H1 (cell line): Measurements from ENCODE around the gene OSTN. TPM values are rescaled to one million over a fixed set of nuclear protein-coding genes. Genes with fewer than 3 reads are reported as not detected.

Experiments used
- CTCF ChIA-PET: fragments of 300-600 bp; sonication (Branson Sonifier 250); formaldehyde crosslinking; loops from one replicate; lab custom pipeline; 2021; ENCODE audit not compliant: partially characterized antibody; lab: Charles Lee
- POLR2A ChIA-PET: fragments of 300-600 bp; sonication (Branson Sonifier 250); formaldehyde crosslinking; loops from one replicate; lab custom pipeline; 2021; ENCODE audit warnings: inconsistent platforms; ENCODE audit not compliant: partially characterized antibody; lab: Charles Lee
- DNase-seq, 2 experiments: peaks; one replicate each; pipeline versions ENCODE4 v3.0.0 to v3.0.0-alpha.2; 2010 to 2022; ENCODE audit warnings: low spot score in 2 of 2, low read depth in 1 of 2, mixed read lengths in 1 of 2
- FAIRE-seq: peaks from 2 replicates; lab custom pipeline; 2011; peaks lifted over from hg19 to GRCh38; lab: Jason Lieb, UNC
- H2AFZ ChIP-seq: 2 replicates; pipeline ENCODE4 v1.8.1; 2012; ENCODE audit warnings: low read length, inconsistent platforms
- H2AK5ac ChIP-seq: 2 replicates; pipeline ENCODE4 v1.6.1; 2013; ENCODE audit warnings: low read depth, low read length
- H2BK120ac ChIP-seq: replicated peaks from 2 replicates; pipeline ENCODE3; 2013; ENCODE audit warnings: low read depth, low read length, inconsistent platforms
- H2BK12ac ChIP-seq: 2 replicates; pipeline ENCODE4 v1.6.1; 2013; ENCODE audit warnings: low read depth, low read length
- H2BK15ac ChIP-seq: 2 replicates; pipeline ENCODE4 v1.6.1; 2013; ENCODE audit warnings: low read length
- H2BK20ac ChIP-seq: 2 replicates; pipeline ENCODE4 v1.6.1; 2013; ENCODE audit warnings: low read length
- H2BK5ac ChIP-seq: 2 replicates; pipeline ENCODE4 v1.6.1; 2013; ENCODE audit warnings: low read depth, low read length
- H3K14ac ChIP-seq: 2 replicates; pipeline ENCODE4 v1.6.1; 2013; ENCODE audit warnings: inconsistent platforms; ENCODE audit not compliant: insufficient read length
- H3K18ac ChIP-seq: 2 replicates; pipeline ENCODE4 v1.6.1; 2013; ENCODE audit warnings: low read length; ENCODE audit errors: extremely low read depth
- H3K23ac ChIP-seq: 2 replicates; pipeline ENCODE4 v1.6.1; 2013; ENCODE audit warnings: inconsistent platforms; ENCODE audit not compliant: insufficient read length
- H3K23me2 ChIP-seq: 2 replicates; pipeline ENCODE4 v1.6.1; 2013; ENCODE audit warnings: low read depth, low read length
- H3K27ac ChIP-seq: 2 replicates; pipeline ENCODE4 v1.6.1; 2011; ENCODE audit warnings: low read depth, low read length, inconsistent platforms
- H3K27me3 ChIP-seq, 4 experiments: replicated peaks in 1 of 4; 1 replicate in 1 of 4; 2 replicates in 3 of 4; pipeline versions ENCODE4 v1.6.1 to v1.8.1; 2011 to 2013; ENCODE audit warnings: low read length in 3 of 4, mild to moderate bottlenecking in 3 of 4, inconsistent platforms in 2 of 4, mixed read lengths in 2 of 4, moderate library complexity in 1 of 4; ENCODE audit not compliant: control insufficient read depth in 3 of 4, insufficient read depth in 3 of 4; ENCODE audit errors: extremely low read depth in 1 of 4
- H3K36me3 ChIP-seq, 4 experiments: 2 replicates each; pipeline versions ENCODE4 v1.6.1 to v1.8.1; 2011 to 2013; ENCODE audit warnings: mild to moderate bottlenecking in 4 of 4, low read length in 3 of 4, moderate library complexity in 2 of 4, control low read depth in 1 of 4, inconsistent platforms in 1 of 4; ENCODE audit not compliant: insufficient read depth in 4 of 4, control insufficient read depth in 2 of 4
- H3K4ac ChIP-seq: replicated peaks from 2 replicates; pipeline ENCODE3; 2013; ENCODE audit warnings: low read length, low read depth, mixed read lengths, inconsistent platforms; ENCODE audit not compliant: insufficient read length
- H3K4me1 ChIP-seq, 4 experiments: replicated peaks in 1 of 4; 1 replicate in 1 of 4; 2 replicates in 3 of 4; pipeline versions ENCODE4 v1.6.1 to v1.8.1; 2011 to 2013; ENCODE audit warnings: low read length in 3 of 4, inconsistent platforms in 2 of 4, mixed read lengths in 1 of 4; ENCODE audit not compliant: insufficient read depth in 4 of 4, control insufficient read depth in 3 of 4
- H3K4me2 ChIP-seq, 2 experiments: 2 replicates each; pipeline versions ENCODE4 v1.6.1 to v1.8.1; 2011 to 2013; ENCODE audit warnings: low read depth in 2 of 2, low read length in 2 of 2, control low read depth in 1 of 2, inconsistent platforms in 1 of 2, mild to moderate bottlenecking in 1 of 2; ENCODE audit not compliant: insufficient read depth in 1 of 2
- H3K4me3 ChIP-seq, 4 experiments: fragments of 200-600, 300-600 bp in 1 of 4; sonication (generic), shearing (Covaris generic), sonication (Bioruptor Twin) in 1 of 4; 2 replicates each; pipeline versions ENCODE4 v1.5.1 to v1.8.1; 2011 to 2016; ENCODE audit warnings: low read length in 4 of 4, low read depth in 3 of 4, control low read depth in 2 of 4, inconsistent platforms in 2 of 4, mild to moderate bottlenecking in 2 of 4, mixed read lengths in 1 of 4, moderate library complexity in 1 of 4; ENCODE audit not compliant: insufficient read depth in 2 of 4; ENCODE audit errors: extremely low read depth in 1 of 4
- H3K56ac ChIP-seq: replicated peaks from 2 replicates; pipeline ENCODE3; 2013; ENCODE audit warnings: low read depth, mild to moderate bottlenecking, mixed read lengths, low read length, inconsistent platforms; ENCODE audit not compliant: insufficient read length
- H3K79me1 ChIP-seq: 2 replicates; pipeline ENCODE4 v1.6.1; 2013; ENCODE audit warnings: low read depth, low read length, control low read depth
- H3K79me2 ChIP-seq, 2 experiments: 2 replicates each; pipeline versions ENCODE4 v1.6.1 to v1.8.1; 2012 to 2013; ENCODE audit warnings: low read length in 2 of 2, mild to moderate bottlenecking in 2 of 2, inconsistent platforms in 1 of 2; ENCODE audit not compliant: insufficient read depth in 2 of 2, control insufficient read depth in 1 of 2
- H3K9ac ChIP-seq, 4 experiments: replicated peaks in 1 of 4; 1 replicate in 1 of 4; 2 replicates in 3 of 4; pipeline versions ENCODE4 v1.6.1 to v1.8.1; 2011 to 2013; ENCODE audit warnings: low read depth in 3 of 4, low read length in 3 of 4, control low read depth in 2 of 4, mild to moderate bottlenecking in 2 of 4, moderate library complexity in 2 of 4, inconsistent platforms in 1 of 4; ENCODE audit errors: extremely low read depth in 1 of 4
- H3K9me3 ChIP-seq, 2 experiments: 2 replicates each; pipeline versions ENCODE4 v1.6.1 to v1.8.1; 2012 to 2013; ENCODE audit warnings: mild to moderate bottlenecking in 2 of 2, moderate library complexity in 2 of 2, control low read depth in 1 of 2, inconsistent platforms in 1 of 2, low read depth in 1 of 2, low read length in 1 of 2, mixed read lengths in 1 of 2; ENCODE audit not compliant: insufficient read depth in 2 of 2
- H4K20me1 ChIP-seq, 2 experiments: replicated peaks in 1 of 2; 2 replicates each; pipeline versions ENCODE3 to v1.8.1; 2011 to 2013; ENCODE audit warnings: inconsistent platforms in 2 of 2, low read length in 2 of 2, mild to moderate bottlenecking in 1 of 2; ENCODE audit not compliant: insufficient read depth in 2 of 2, control insufficient read depth in 1 of 2
- H4K5ac ChIP-seq: 2 replicates; pipeline ENCODE4 v1.6.1; 2013; ENCODE audit warnings: low read length, low read depth, mixed read lengths, inconsistent platforms; ENCODE audit not compliant: insufficient read length
- H4K8ac ChIP-seq: 2 replicates; pipeline ENCODE4 v1.8.0; 2013; ENCODE audit warnings: mild to moderate bottlenecking, moderate library complexity, low read length, inconsistent platforms; ENCODE audit not compliant: insufficient read depth; ENCODE audit errors: extremely low read depth
- H4K91ac ChIP-seq: replicated peaks from 2 replicates; pipeline ENCODE3; 2013; ENCODE audit warnings: low read length, mixed read lengths, inconsistent platforms; ENCODE audit not compliant: insufficient read length
- ATF3 ChIP-seq: IDR thresholded peaks from 2 replicates; pipeline ENCODE4 v1.6.1; 2011; ENCODE audit warnings: low read depth, mild to moderate bottlenecking, low read length; ENCODE audit not compliant: insufficient read depth
- CHD1 ChIP-seq: IDR thresholded peaks from 2 replicates; pipeline ENCODE4 v1.6.1; 2012; ENCODE audit warnings: low read depth, low read length, improper control_type of control experiment
- CHD2 ChIP-seq: IDR thresholded peaks from 2 replicates; pipeline ENCODE4 v1.6.1; 2012; ENCODE audit warnings: low read length, improper control_type of control experiment
- EP300 ChIP-seq, 2 experiments: IDR thresholded peaks; 1 replicate in 1 of 2; 2 replicates in 1 of 2; pipeline ENCODE4 v1.6.1; 2011 to 2012; ENCODE audit warnings: low read depth in 2 of 2, low read length in 2 of 2, mild to moderate bottlenecking in 2 of 2, borderline replicate concordance in 1 of 2, inconsistent platforms in 1 of 2, moderate library complexity in 1 of 2
- USF2 ChIP-seq: IDR thresholded peaks from 2 replicates; pipeline ENCODE4 v1.6.1; 2011; ENCODE audit warnings: low read length, improper control_type of control experiment
- WGBS, 2 experiments: shearing (Covaris generic) in 1 of 2; methylation state at CpG; one replicate each; pipeline versions ENCODE4 v1.1.6 to v1.1.7; 2013 to 2015; ENCODE audit warnings: low lambda C conversion rate in 2 of 2, mixed read lengths in 2 of 2, inconsistent platforms in 1 of 2, low coverage in 1 of 2, missing lambda C conversion rate in 1 of 2; ENCODE audit not compliant: insufficient replicate concordance in 2 of 2, insufficient coverage in 1 of 2, insufficient read length in 1 of 2; ENCODE audit errors: extremely low coverage in 1 of 2, missing lambda C conversion rate in 1 of 2; 5-methylcytosine and 5-hydroxymethylcytosine counted together
- polyA plus RNA-seq, 7 experiments: library from polyadenylated mRNA; depleted of rRNA in 3 of 7; stranded (reverse) in 5 of 7; unstranded in 2 of 7; fragments of >200 nt in 5 of 7; fragments of 200-250 nt in 2 of 7; gene quantifications; 1 replicate in 5 of 7; 2 replicates in 1 of 7; 4 replicates in 1 of 7; pipeline versions ENCODE4 v1.2.1 to v1.2.3, GENCODE V29; 2011 to 2013; ENCODE audit warnings: missing spikeins in 2 of 7, mixed read lengths in 2 of 7
- total RNA-seq: library from RNA; stranded (reverse); fragmentation: NEBNext Ultra II Directional; extraction: Animal tissue kit (Norgen Biotek cat#: 25700); gene quantifications from 2 replicates; pipeline ENCODE4 v1.2.1, GENCODE V29; 2021

Gene OSTN
- total and polyA plus RNA-seq, 2 of the 8 experiments (the other 6 are each of a cell fraction or from before 2014, with no cell fraction given): not detected

GRCh38 chr3:191235331-191236314 lies 36.6 kb downstream of the OSTN start:
- H4K5ac ChIP-seq: no peak overlapping the region
- no peak overlapping the region for H2BK5ac ChIP-seq
- no peaks in the 10 kb centered on the region for H3K79me1 ChIP-seq
- no peaks in the 10 kb centered on the region for H3K36me3 ChIP-seq
- no peak overlapping the region for H3K4me2 ChIP-seq
- peaks cover 0 to 14% (median 2%) of the 10 kb centered on the region in 4 experiments; a peak in 3 of 7 replicates for H3K4me1 ChIP-seq
- no peak overlapping the region for H3K4me3 ChIP-seq
- POLR2A ChIA-PET: no interaction called here
- H4K8ac ChIP-seq: no peak overlapping the region
- no peak overlapping the region for H2BK20ac ChIP-seq
- CTCF ChIA-PET: no interaction called here
- no peak overlapping the region for H3K14ac ChIP-seq
- H3K23ac ChIP-seq: no peak overlapping the region
- no peak overlapping the region for H3K4ac ChIP-seq
- H3K9ac ChIP-seq: no peak overlapping the region
- no peak for DNase-seq
- H3K18ac ChIP-seq: no peak overlapping the region
- no peaks in the 10 kb centered on the region for H3K23me2 ChIP-seq
- no peak overlapping the region for H3K56ac ChIP-seq
- H2AFZ ChIP-seq: no peak overlapping the region; the same call in 1 of the 2 replicates
- TF ChIP-seq CHD2 (no peak), EP300 (IDR thresholded peaks at IDR 0.05; ENCODE audit: borderline replicate concordance in 1 of 2, low read depth in 2 of 2, low read length in 2 of 2) (no peak), ATF3 (no peak), USF2 (no peak), CHD1 (no peak)
- TF ChIP-seq, all 59 proteins: peak for 0
- Histone ChIP-seq H2BK15ac (no peak overlapping the region), H4K91ac (peak overlapping the region; percentile 36), H2BK120ac (no peak overlapping the region), H3K27ac (no peak overlapping the region), H4K20me1 (no peaks in the 10 kb centered on the region), H3K79me2 (no peaks in the 10 kb centered on the region), H2AK5ac (no peak overlapping the region), H2BK12ac (no peak overlapping the region), H3K27me3 (no peaks in the 10 kb centered on the region), H3K9me3 (no peaks in the 10 kb centered on the region)
- FAIRE-seq: no peak
- WGBS, 2 experiments: 78% methylated on average over 4 of the region's 4 CpGs; no CpG with 5 or more reads in 1 of the 2 experiments
